ENCODE results near the gene PLXNA4. TPM values are rescaled to one million over a fixed set of nuclear protein-coding genes. Genes with fewer than 3 reads are reported as not detected.

Gene PLXNA4
- total RNA-seq, 1 experiment from 2014 or later: 0.10 TPM

DNA sequence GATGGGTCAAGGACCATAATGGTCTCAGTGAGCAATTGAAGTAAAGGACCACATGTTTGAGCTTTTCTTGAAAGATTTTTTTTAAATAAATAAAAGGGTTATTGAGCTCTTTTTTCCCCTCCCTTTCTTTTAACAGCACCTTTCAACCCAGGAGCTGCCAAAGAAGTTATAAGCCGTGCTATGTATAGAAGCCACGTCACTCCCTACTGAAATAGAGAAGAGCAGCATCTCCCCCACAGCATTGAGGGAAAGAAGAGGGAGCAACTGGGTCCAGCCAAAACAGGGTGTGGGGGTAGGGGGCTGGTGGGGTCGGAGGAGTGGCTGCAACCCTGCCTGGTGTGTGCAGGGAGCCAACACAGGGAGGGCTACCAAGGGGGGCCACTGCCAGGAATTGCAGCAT lies 227.2 kb downstream of the PLXNA4 start:
- no peaks in the 10 kb centered on the region for H3K36me3 ChIP-seq (ENCODE audit: control insufficient read depth, insufficient read depth, low read length)
- no peaks in the 10 kb centered on the region for H3K9me3 ChIP-seq (ENCODE audit: control insufficient read depth, insufficient read depth, low read depth, low read length)
- BruUV-seq (replicated peaks): no TSS peak
- H3K4me3 ChIP-seq (ENCODE audit: low read depth in 2 of 2, low read length in 2 of 2): no peak overlapping the region
- intact Hi-C loops (cut with micrococcal nuclease; ENCODE audit: unreplicated experiment): no loop called here
- peaks cover 29% of the 10 kb centered on the region for H3K27me3 ChIP-seq (ENCODE audit: control insufficient read depth, insufficient read depth, low read length)
- ATAC-seq: no peak
- ChIA-PET POLR2A (no interaction called here), CTCF (no interaction called here)
- no peaks in the 10 kb centered on the region for H3K4me1 ChIP-seq (ENCODE audit: control insufficient read depth, insufficient read depth, low read length)
- no peak for DNase-seq (ENCODE audit: low read depth, low spot score)
- no peak overlapping the region for H3K27ac ChIP-seq (ENCODE audit: low read length)
- in situ Hi-C loops (cut with HindIII; ENCODE audit: low pct_unique_long_range_greater_than_20kb, low sequenced_read_pairs): no loop called here
- TF ChIP-seq, protein P1, sequence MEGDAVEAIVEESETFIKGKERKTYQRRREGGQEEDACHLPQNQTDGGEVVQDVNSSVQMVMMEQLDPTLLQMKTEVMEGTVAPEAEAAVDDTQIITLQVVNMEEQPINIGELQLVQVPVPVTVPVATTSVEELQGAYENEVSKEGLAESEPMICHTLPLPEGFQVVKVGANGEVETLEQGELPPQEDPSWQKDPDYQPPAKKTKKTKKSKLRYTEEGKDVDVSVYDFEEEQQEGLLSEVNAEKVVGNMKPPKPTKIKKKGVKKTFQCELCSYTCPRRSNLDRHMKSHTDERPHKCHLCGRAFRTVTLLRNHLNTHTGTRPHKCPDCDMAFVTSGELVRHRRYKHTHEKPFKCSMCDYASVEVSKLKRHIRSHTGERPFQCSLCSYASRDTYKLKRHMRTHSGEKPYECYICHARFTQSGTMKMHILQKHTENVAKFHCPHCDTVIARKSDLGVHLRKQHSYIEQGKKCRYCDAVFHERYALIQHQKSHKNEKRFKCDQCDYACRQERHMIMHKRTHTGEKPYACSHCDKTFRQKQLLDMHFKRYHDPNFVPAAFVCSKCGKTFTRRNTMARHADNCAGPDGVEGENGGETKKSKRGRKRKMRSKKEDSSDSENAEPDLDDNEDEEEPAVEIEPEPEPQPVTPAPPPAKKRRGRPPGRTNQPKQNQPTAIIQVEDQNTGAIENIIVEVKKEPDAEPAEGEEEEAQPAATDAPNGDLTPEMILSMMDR (IDR thresholded peaks at IDR 0.05): no peak
- TF ChIP-seq TCF7L2 (IDR thresholded peaks at IDR 0.05; ENCODE audit: low read depth, low read length) (no peak), REST (IDR thresholded peaks at IDR 0.05; ENCODE audit: insufficient read depth in 1 of 2, low read depth in 2 of 2, low read length in 1 of 2) (no peak), SIN3A (IDR thresholded peaks at IDR 0.05; ENCODE audit: borderline replicate concordance, insufficient read depth, low read depth, low read length) (no peak), POLR2AphosphoS5 (IDR thresholded peaks at IDR 0.05; ENCODE audit: low read depth, low read length) (no peak)

- intact Hi-C loops (cut with micrococcal nuclease; ENCODE audit: unreplicated experiment): no loop called here
- no peaks in the 10 kb centered on the region for H3K36me3 ChIP-seq (ENCODE audit: control insufficient read depth, insufficient read depth, low read length)
- no peaks in the 10 kb centered on the region for H3K9me3 ChIP-seq (ENCODE audit: control insufficient read depth, insufficient read depth, low read depth, low read length)
- ChIA-PET POLR2A (no interaction called here), CTCF (no interaction called here)
- peaks cover 25% of the 10 kb centered on the region for H3K27me3 ChIP-seq (ENCODE audit: control insufficient read depth, insufficient read depth, low read length)
- DNase-seq (ENCODE audit: low read depth, low spot score): no peak
- H3K27ac ChIP-seq (ENCODE audit: low read length): no peak overlapping the region
- ATAC-seq: no peak
- H3K4me1 ChIP-seq (ENCODE audit: control insufficient read depth, insufficient read depth, low read length): no peaks in the 10 kb centered on the region
- TF ChIP-seq SIN3A (IDR thresholded peaks at IDR 0.05; ENCODE audit: borderline replicate concordance, insufficient read depth, low read depth, low read length) (no peak), POLR2AphosphoS5 (IDR thresholded peaks at IDR 0.05; ENCODE audit: low read depth, low read length) (no peak), TCF7L2 (IDR thresholded peaks at IDR 0.05; ENCODE audit: low read depth, low read length) (no peak), REST (IDR thresholded peaks at IDR 0.05; ENCODE audit: insufficient read depth in 1 of 2, low read depth in 2 of 2, low read length in 1 of 2) (no peak)
- TF ChIP-seq, protein P1 (IDR thresholded peaks at IDR 0.05): no peak
- no TSS peak for BruUV-seq (replicated peaks)
- in situ Hi-C loops (cut with HindIII; ENCODE audit: low pct_unique_long_range_greater_than_20kb, low sequenced_read_pairs): no loop called here
- H3K4me3 ChIP-seq (ENCODE audit: low read depth in 2 of 2, low read length in 2 of 2): no peak overlapping the region
These were observed 227.9 kb downstream of the PLXNA4 start for GRCh38 chr7:132348341-132348740.

All from Panc1 (cell line).